ENCODE data around the gene NME4. TPM values are rescaled to one million over a fixed set of nuclear protein-coding genes. Genes with fewer than 3 reads are reported as not detected.

The NME4 gene
- total RNA-seq, 1 experiment from 2014 or later, result 92.0 TPM

GRCh38 chr16:426906-427249 lies 29.9 kb downstream of the NME4 start:
- DNase-seq (ENCODE audit: low read depth), result no peak

- no peak for DNase-seq (ENCODE audit: low read depth)
These were observed 30.3 kb downstream of the NME4 start for GRCh38 chr16:427250-427649.

- DNase-seq (ENCODE audit: low read depth), result no peak
These were observed 33.9 kb downstream of the NME4 start for GRCh38 chr16:430904-431303.

GRCh38 chr16:440627-441026 lies 43.6 kb downstream of the NME4 start:
- no peak for DNase-seq (ENCODE audit: low read depth)

GRCh38 chr16:441447-441846 lies 44.4 kb downstream of the NME4 start:
- DNase-seq (ENCODE audit: low read depth), result no peak

- no peak for DNase-seq (ENCODE audit: low read depth)
These were observed 46.0 kb downstream of the NME4 start for GRCh38 chr16:442976-443375.

GRCh38 chr16:444027-444426 lies 47.0 kb downstream of the NME4 start:
- no peak for DNase-seq (ENCODE audit: low read depth)

GRCh38 chr16:445566-445965 lies 48.6 kb downstream of the NME4 start:
- no peak for DNase-seq (ENCODE audit: low read depth)

Other genes starting within 250 kb of the NME4 start
- not detected in 2 replicates for gene HBZ, start 244.6 kb upstream of the NME4 start, total RNA-seq (2014; rRNA removed; shearing (Covaris generic))
- not detected in 2 replicates for gene HBM, start 231.2 kb upstream of the NME4 start, total RNA-seq (2014; rRNA removed; shearing (Covaris generic))
- 1.4 TPM in 1 of 2 replicates, not detected in the other for gene HBA2, start 224.3 kb upstream of the NME4 start, total RNA-seq (2014; rRNA removed; shearing (Covaris generic))
- not detected in 2 replicates for gene HBA1, start 220.5 kb upstream of the NME4 start, total RNA-seq (2014; rRNA removed; shearing (Covaris generic))
- not detected in 2 replicates for gene HBQ1, start 216.7 kb upstream of the NME4 start, total RNA-seq (2014; rRNA removed; shearing (Covaris generic))
- 15.0 and 15.8 TPM in 2 replicates for gene LUC7L, start 167.8 kb upstream of the NME4 start, total RNA-seq (2014; rRNA removed; shearing (Covaris generic))
- 166 and 215 TPM in 2 replicates for gene FAM234A, start 162.4 kb upstream of the NME4 start, total RNA-seq (2014; rRNA removed; shearing (Covaris generic))
- gene RGS11, start 121.3 kb upstream of the NME4 start, total RNA-seq (2014; rRNA removed; shearing (Covaris generic)), result not detected in 2 replicates
- gene ARHGDIG, start 116.6 kb upstream of the NME4 start, total RNA-seq (2014; rRNA removed; shearing (Covaris generic)), result not detected in 2 replicates
- 0.25 TPM in 1 of 2 replicates, not detected in the other for gene PDIA2, start 114.0 kb upstream of the NME4 start, total RNA-seq (2014; rRNA removed; shearing (Covaris generic))
- 6.6 and 15.5 TPM in 2 replicates for gene AXIN1, start 44.5 kb upstream of the NME4 start, total RNA-seq (2014; rRNA removed; shearing (Covaris generic))
- gene MRPL28, start 26.7 kb upstream of the NME4 start, total RNA-seq (2014; rRNA removed; shearing (Covaris generic)), result 162 and 177 TPM in 2 replicates
- gene PGAP6, start 15.2 kb upstream of the NME4 start, total RNA-seq (2014; rRNA removed; shearing (Covaris generic)), result 54.9 and 71.2 TPM in 2 replicates
- gene DECR2, start 4.7 kb downstream of the NME4 start, total RNA-seq (2014; rRNA removed; shearing (Covaris generic)), result 2.2 and 6.6 TPM in 2 replicates
- gene RAB11FIP3, start 28.4 kb downstream of the NME4 start, total RNA-seq (2014; rRNA removed; shearing (Covaris generic)), result 14.0 and 21.1 TPM in 2 replicates
- gene CAPN15, start 130.5 kb downstream of the NME4 start, total RNA-seq (2014; rRNA removed; shearing (Covaris generic)), result 23.2 and 36.7 TPM in 2 replicates
- gene PRR35, start 163.2 kb downstream of the NME4 start, total RNA-seq (2014; rRNA removed; shearing (Covaris generic)), result not detected in 2 replicates
- 0.12 TPM in 1 of 2 replicates, not detected in the other for gene NHLRC4, start 169.8 kb downstream of the NME4 start, total RNA-seq (2014; rRNA removed; shearing (Covaris generic))
- gene PIGQ, start 172.8 kb downstream of the NME4 start, total RNA-seq (2014; rRNA removed; shearing (Covaris generic)), result 35.9 and 43.8 TPM in 2 replicates
- gene RAB40C, start 192.9 kb downstream of the NME4 start, total RNA-seq (2014; rRNA removed; shearing (Covaris generic)), result 15.2 and 16.8 TPM in 2 replicates
- 0.62 and 2.9 TPM in 2 replicates for gene WFIKKN1, start 233.8 kb downstream of the NME4 start, total RNA-seq (2014; rRNA removed; shearing (Covaris generic))
- 150 and 177 TPM in 2 replicates for gene METTL26, start 239.1 kb downstream of the NME4 start, total RNA-seq (2014; rRNA removed; shearing (Covaris generic))
- gene MCRIP2, start 244.6 kb downstream of the NME4 start, total RNA-seq (2014; rRNA removed; shearing (Covaris generic)), result 8.5 and 20.9 TPM in 2 replicates